ENCODE results near the gene RGS9.

Gene RGS9

GRCh38 chr17:65123757-65124675 lies 13.2 kb upstream of the RGS9 start:
- TF ChIP-seq CTCF (IDR thresholded peaks at IDR 0.05): no peak
- Histone ChIP-seq H3K36me3 (no peaks in the 10 kb centered on the region), H3K4me3 (ENCODE audit: low read depth in 1 of 2, low read length in 1 of 2) (peak overlapping the region; percentile 72 to 75), H3K27ac (peak overlapping the region; percentile 69), H3K4me1 (ENCODE audit: control insufficient read depth in 1 of 2, insufficient read depth in 1 of 2, low read depth in 1 of 2, low read length in 1 of 2) (peaks cover 0 to 12% of the 10 kb centered on the region in 2 experiments), H3K27me3 (peaks cover 17% of the 10 kb centered on the region), H3K9me3 (no peaks in the 10 kb centered on the region)

- peaks cover 60% of the 10 kb centered on the region for H3K27me3 ChIP-seq
- H3K4me3 ChIP-seq (ENCODE audit: low read depth in 1 of 2, low read length in 1 of 2): no peak overlapping the region
- TF ChIP-seq CTCF (IDR thresholded peaks at IDR 0.05): no peak
- no peaks in the 10 kb centered on the region for H3K36me3 ChIP-seq
- H3K27ac ChIP-seq: no peak overlapping the region
- H3K4me1 ChIP-seq (ENCODE audit: control insufficient read depth in 1 of 2, insufficient read depth in 1 of 2, low read depth in 1 of 2, low read length in 1 of 2): no peaks in the 10 kb centered on the region
- no peaks in the 10 kb centered on the region for H3K9me3 ChIP-seq
These were observed 6.3 kb upstream of the RGS9 start for GRCh38 chr17:65130832-65131231.

- H3K4me1 ChIP-seq (ENCODE audit: control insufficient read depth in 1 of 2, insufficient read depth in 1 of 2, low read depth in 1 of 2, low read length in 1 of 2): no peaks in the 10 kb centered on the region
These were observed 5.9 kb upstream of the RGS9 start for GRCh38 chr17:65131240-65131639.

GRCh38 chr17:65131946-65132345 lies 5.2 kb upstream of the RGS9 start:
- Histone ChIP-seq H3K4me1 (ENCODE audit: control insufficient read depth in 1 of 2, insufficient read depth in 1 of 2, low read depth in 1 of 2, low read length in 1 of 2) (peaks cover 2% of the 10 kb centered on the region in 2 experiments), H3K27ac (no peak overlapping the region)
- TF ChIP-seq CTCF (IDR thresholded peaks at IDR 0.05): no peak

More at GRCh38 chr17:65131240-65131639, 5.9 kb upstream of the RGS9 start:
- H3K27me3 ChIP-seq: peaks cover 63% of the 10 kb centered on the region
- H3K4me3 ChIP-seq (ENCODE audit: low read depth in 1 of 2, low read length in 1 of 2): no peak overlapping the region
- H3K27ac ChIP-seq: no peak overlapping the region
- TF ChIP-seq CTCF (IDR thresholded peaks at IDR 0.05): no peak
- no peaks in the 10 kb centered on the region for H3K36me3 ChIP-seq
- no peaks in the 10 kb centered on the region for H3K9me3 ChIP-seq

GRCh38 chr17:65134035-65134434 lies 3.1 kb upstream of the RGS9 start:
- no peaks in the 10 kb centered on the region for H3K9me3 ChIP-seq
- H3K4me1 ChIP-seq (ENCODE audit: control insufficient read depth in 1 of 2, insufficient read depth in 1 of 2, low read depth in 1 of 2, low read length in 1 of 2): peaks cover 7 to 11% of the 10 kb centered on the region in 2 experiments
- TF ChIP-seq CTCF (IDR thresholded peaks at IDR 0.05): no peak

More at GRCh38 chr17:65131946-65132345, 5.2 kb upstream of the RGS9 start:
- H3K9me3 ChIP-seq: no peaks in the 10 kb centered on the region
- no peaks in the 10 kb centered on the region for H3K36me3 ChIP-seq
- H3K27me3 ChIP-seq: peaks cover 70% of the 10 kb centered on the region
- H3K4me3 ChIP-seq (ENCODE audit: low read depth in 1 of 2, low read length in 1 of 2): no peak overlapping the region

More at GRCh38 chr17:65134035-65134434, 3.1 kb upstream of the RGS9 start:
- Histone ChIP-seq H3K27me3 (peaks cover 74% of the 10 kb centered on the region), H3K4me3 (ENCODE audit: low read depth in 1 of 2, low read length in 1 of 2) (no peak overlapping the region), H3K36me3 (no peaks in the 10 kb centered on the region), H3K27ac (no peak overlapping the region)

All from neutrophil (primary cell).